GM18870 (cell line): ENCODE data around the gene C5AR1.
A peak's percentile ranks its signal among the peaks of the same experiment; 100 is the strongest.
"Not testable (repeated sequence)": the region's sequence is repeated elsewhere in the genome, so short reads cannot be mapped to it uniquely, and the experiment has no call there.

ENCODE experiments used
- ATAC-seq: cut with Tn5 transposase; IDR thresholded peaks from one replicate; pipeline ENCODE4 v1.9.1; 2021; ENCODE audit warnings: moderate library complexity; ENCODE audit not compliant: unreplicated experiment

C5AR1 gene

DNA sequence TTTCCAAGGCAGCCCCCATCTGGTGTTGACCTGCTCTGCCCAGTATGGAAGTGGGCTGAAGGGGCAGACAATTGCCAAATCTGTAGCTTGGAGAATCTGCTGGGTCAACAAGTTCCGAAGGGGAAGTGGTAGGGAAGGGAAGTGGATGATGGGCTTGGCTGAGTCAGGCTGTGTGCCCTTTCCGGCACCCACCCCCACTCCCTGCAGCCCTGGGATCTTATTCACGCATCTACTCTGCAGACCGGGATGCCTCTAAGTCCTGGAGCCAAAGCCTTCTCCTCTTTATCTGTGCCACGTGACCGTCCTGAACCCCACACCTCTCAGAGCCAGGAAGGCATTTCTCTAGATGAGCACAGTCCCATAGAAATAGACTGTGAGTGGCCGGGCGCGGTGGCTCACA, 14.8 kb downstream of the C5AR1 start:
- no peak for ATAC-seq

DNA sequence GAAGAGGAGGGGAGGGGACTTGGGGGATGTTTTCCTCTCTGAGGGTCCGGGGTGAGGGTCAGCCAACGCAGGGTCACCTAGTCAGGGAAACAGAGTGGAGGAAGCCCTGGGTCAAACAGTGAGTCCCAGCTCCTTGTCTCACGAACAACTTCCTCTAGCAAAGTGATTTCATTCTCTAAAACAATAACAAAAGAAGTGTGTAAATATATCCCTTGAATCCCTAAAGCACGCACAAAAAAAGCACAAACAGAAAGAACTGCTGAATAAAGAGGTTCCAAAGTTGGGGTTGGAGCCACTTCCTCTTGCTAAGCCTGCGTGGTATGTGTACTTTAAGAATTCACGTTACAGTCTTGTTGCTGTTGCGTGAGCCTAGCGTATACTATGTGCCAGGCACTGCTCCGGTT, 20.8 kb downstream of the C5AR1 start:
- no peak for ATAC-seq

DNA sequence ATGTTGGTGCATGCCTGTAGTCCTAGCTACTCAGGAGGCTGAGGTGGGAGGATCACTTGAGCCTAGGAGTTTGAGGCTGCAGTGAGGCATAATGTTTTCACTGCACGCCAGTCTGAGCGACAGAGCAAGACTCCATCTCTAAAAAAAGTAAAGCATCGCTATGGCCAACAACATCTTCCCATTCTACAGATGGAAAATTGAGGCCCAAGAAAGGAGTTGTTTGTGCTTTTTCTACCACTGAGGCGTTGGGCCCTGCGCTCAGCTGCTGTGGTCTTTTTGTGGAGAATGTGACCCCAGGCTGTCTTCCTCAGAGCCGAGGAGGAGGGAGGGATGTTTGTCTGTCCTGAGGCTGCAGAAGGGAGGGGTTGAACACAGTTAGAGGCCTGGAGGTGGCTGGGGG, 21.8 kb downstream of the C5AR1 start:
- no peak for ATAC-seq

DNA sequence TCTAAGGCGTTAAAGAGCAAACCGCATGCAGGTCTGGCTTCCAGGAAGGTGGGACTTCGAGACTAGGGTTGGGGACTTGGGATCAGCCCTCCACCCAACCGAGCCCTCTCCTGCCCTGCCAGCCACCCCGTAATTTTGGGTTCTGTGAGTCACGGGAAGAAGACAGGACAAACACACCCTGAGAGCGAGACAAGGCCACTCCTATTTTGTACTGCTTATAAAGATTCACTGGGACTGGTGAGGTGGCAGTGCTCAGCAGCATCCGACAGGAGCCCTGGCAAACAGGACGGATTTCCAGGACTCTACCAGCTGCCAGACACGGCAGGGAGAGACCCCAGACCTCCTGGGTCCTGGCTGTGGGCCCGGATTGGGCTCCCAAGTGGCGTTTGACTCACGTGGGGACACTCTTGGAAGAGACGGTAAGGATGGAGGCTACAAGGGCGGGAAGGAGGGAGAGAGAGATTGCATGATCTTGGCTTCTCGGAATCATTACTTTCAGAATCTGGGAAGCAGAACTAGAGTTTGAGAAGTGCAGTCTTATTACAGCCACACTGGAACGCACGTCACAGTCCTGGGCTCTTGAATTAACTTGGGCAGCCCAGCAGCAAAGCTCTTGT, 22.4 kb downstream of the C5AR1 start, which contains the start of gene C5AR2:
C5AR2 (plus strand) TSS at position 245 of the 617 bp plus-strand sequence. CDS start 8,625 bp downstream, outside the sequence.
- ATAC-seq: no peak

DNA sequence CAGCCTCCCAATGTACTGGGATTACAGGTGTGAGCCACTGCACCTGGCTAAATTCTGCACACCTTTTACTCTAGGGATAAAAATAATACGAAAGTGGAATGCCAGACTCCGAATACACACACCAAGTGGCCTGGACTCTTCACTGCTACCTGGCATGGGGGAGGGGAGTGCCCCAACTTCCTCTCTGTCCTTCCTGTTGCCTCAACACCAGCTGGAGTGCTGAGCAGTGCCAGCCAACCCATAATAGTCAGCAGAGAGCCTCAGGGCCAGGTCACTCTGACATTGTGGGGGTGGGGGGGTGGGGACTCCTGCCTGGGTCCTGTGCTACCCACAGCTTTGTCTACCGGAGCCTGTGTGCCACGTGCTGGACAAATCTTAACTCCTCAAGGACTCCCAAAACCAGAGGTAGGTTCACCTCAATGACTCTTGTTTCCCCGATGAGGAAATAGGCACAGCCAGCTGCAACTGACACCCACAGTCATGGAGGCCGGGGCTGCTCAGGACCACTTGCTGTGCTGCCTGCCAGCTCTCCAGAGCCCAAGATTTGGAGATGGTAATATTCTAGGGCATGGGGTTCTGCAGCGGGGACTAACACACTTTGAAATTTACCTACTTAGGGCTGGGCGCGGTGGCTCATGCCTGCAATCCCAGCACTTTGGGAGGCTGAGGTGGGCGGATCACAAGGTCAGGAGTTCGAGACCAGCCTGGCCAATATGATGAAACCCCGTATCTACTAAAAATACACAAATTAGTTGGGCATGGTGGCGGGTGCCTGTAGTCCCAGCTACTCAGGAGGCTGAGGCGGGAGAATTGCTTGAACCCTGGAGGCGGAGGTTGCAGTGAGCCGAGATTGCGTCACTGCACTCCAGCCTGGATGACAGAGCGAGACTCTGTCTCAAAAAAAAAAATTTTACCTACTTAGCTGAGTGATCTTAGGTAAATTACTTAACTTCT, 27.4 kb downstream of the C5AR1 start:
- not testable (repeated sequence) for ATAC-seq

DNA sequence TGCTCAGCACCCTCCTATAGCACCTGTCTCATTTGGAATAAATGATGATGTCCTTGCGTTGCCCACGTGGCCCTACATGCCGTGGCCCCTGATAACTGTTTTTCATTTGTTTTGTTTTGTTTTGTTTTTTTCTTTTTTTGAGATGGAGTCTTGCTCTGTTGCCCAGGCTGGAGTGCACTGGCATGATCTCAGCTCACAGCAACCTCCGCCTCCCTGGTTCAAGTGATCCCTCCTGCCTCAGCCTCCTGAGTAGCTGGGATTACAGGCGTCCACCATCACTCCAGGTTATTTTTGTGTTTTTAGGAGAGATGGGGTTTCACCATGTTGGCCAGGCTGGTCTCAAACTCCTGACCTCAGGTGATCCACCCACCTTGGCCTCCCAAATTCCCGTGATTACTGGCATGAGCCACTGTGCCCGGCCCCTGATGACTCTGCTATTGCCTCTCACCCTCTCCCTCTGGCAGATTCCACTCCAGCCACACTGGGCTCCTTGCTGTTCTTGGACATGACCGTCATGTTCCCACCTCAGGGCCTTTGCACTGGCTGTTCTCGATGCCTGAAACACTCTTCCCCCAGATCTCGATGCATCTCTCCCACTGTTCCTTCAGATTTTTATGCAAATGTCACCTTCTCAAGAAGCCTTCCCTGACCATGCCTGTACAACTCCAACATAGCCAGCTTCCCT, 29.7 kb downstream of the C5AR1 start:
- ATAC-seq: no peak

DNA sequence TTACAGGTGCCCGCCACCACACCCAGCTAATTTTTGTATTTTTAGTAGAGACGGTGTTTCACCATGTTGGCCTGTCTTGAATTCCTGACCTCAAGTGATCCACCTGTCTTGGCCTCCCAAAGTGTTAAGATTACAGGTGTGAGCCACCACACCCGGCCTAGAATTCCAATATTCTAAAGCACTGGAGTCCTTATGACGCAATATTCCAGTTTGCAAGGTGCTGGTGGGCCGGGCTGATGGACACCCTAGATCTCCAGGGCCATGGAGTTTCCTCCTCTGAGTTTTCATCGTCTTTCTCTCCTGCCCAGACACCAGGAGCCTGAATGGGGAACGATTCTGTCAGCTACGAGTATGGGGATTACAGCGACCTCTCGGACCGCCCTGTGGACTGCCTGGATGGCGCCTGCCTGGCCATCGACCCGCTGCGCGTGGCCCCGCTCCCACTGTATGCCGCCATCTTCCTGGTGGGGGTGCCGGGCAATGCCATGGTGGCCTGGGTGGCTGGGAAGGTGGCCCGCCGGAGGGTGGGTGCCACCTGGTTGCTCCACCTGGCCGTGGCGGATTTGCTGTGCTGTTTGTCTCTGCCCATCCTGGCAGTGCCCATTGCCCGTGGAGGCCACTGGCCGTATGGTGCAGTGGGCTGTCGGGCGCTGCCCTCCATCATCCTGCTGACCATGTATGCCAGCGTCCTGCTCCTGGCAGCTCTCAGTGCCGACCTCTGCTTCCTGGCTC, 31.0 kb downstream of the C5AR1 start:
- no peak for ATAC-seq

DNA sequence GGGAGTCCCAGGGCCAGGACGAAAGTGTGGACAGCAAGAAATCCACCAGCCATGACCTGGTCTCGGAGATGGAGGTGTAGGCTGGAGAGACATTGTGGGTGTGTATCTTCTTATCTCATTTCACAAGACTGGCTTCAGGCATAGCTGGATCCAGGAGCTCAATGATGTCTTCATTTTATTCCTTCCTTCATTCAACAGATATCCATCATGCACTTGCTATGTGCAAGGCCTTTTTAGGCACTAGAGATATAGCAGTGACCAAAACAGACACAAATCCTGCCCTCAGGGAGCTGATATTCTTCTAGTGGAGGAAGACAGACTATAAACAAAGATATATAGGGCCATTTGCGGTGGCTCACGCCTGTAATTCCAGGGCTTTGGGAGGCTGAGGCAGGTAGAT, 32.1 kb downstream of the C5AR1 start:
- ATAC-seq: no peak

DNA sequence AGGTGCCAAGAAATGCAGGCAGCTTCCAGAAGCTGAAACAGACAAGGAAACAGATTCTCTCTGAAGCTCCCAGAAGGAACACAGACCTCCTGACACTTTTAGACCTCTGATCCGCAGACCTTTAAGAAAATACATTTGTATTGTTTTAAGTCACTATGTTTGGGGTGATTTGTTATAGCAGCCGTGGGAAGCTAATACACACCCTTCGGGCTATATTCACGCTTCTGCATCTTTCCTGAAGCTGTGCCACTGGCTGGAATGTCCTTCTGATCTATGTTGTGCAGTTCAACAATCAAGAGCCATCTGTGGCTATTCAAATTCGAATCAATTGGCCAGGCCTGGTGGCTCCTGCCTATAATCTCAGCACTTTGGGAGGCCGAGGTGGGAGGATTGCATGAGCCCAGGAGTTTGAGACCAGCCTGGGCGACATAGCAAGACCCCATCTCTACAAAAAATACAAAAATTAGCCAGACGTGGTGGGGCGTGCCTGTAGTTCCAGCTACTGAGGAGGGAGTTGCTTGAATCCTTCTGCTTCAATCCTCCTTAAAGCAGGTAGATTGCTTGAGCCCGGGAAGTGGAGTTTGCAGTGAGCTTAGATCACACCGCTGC, 33.6 kb downstream of the C5AR1 start:
- no peak for ATAC-seq

DNA sequence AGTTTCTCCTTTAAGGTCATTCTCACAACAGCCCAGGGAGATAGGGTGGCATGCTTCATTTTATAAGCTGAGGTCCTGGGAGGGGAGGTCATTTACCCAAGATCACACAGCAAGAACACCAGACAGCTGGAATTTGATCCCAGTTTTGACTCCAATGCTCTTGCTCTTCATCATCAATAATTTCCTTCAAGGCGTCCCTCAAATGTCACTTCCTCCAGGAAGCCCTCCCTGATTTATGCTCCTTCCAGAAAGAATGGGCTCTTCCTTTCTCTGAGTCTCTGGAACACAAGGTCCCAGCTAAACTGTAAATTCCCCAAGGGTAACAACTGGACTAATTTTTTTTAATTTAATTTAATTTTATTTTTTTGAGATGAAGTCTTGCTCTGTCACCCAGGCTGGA, 34.8 kb downstream of the C5AR1 start:
- no peak for ATAC-seq

DNA sequence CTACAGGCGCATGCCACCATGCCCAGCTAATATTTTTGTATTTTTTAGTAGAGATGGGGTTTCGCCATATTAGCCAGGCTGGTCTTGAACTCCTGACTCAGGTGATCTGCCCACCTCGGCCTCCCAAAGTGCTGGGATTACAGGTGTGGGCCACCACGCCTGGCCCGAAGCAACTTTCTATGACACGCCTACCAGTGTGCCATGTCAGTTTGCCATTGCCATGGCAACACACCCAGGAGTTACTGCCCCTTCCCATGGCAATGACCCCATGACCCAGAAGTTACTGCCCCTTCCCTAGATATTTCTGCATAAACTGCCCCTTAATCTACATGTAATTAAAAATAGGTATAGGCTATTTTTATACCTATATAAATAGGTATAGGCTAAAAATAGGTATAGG, 36.4 kb downstream of the C5AR1 start:
- not testable (repeated sequence) for ATAC-seq

DNA sequence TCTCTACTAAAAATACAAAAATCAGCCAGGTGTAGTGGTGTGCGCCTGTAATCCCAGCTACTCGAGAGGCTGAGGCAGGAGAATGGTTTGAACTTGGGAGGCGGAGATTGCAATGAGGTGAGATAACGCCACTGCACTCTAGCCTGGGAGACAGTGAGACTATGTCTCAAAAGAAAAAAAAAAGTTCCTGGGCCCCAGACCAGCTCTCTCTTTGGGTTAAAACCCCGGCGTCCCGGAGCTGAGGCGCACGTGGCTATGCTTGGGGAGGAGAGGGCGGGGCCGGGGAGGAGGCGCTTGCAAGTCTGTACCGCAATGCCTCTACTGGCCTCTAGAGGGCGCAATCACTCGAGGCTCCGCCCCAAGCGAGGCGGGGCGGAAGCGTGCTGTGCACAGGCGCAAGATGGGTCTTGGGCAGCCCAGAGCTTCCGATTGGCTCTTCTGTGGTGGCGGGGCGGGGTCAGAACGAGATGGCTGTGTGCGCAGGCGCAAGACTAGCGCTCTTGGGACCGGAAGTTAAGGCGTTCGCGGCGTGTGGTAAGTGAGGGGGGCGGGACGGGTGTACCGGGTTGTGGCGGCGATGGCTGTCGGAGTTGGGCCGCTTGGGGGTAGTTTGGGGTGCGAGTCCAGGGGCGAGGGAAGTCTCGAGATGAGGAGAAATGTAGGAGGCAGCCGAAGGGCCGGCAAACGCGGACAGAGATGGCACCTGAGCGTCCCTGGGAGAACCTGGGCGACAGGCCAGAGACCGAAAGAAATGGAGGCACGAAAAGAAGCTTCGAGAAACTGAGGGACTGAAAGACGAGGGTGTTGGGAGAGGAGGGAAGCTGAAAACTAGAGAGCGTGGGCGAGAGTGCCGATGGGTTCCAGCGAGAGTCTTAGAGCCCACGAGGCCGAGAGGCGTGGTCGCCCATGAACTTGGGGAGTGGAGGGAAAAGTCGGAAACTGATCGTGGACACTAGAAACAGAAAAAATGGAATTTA, 39.4 kb downstream of the C5AR1 start, which contains the start of gene DHX34:
DHX34 (plus strand) TSS at position 497 of the 977 bp plus-strand sequence. CDS start 3,716 bp downstream, outside the sequence.
- ATAC-seq: peak; percentile 89

DNA sequence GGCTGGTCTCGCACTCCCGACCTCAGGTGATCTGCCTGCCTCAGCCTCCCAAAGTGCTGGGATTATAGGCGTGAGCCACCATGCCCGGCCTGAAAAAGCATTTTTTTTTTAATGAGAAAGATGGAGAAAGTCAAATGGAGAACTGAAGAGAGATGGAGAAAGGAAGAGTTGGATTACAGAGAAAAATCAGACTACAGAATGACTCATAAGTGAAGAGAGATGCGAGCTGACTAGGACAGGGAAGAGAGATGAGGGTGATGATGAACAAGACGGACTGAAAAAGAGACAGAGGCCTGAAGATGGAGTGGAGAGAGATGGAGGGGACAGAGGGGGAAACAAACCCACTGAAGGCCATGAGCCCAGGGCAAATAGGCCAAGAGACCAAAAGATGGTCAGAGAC, 41.0 kb downstream of the C5AR1 start:
- no peak for ATAC-seq

DNA sequence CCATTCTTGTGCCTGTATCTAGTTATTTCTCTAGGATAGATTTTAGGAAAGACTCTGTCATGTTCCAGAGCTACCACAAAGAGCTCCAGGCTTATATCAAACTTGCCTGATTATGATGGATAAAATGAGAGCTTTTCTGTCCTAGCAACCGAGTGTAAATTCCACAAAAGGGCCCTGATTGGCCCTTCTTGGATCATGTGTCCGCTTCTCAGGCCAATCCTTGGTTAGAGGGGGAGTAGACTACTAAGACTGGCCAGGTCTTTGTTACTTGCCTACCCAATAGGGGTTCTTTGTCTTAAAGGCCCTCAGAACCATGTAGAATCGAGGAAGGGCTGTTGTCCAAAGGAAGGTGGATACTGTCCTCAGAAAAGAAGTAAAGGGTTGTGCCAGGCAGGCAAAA, 41.9 kb downstream of the C5AR1 start:
- no peak for ATAC-seq

DNA sequence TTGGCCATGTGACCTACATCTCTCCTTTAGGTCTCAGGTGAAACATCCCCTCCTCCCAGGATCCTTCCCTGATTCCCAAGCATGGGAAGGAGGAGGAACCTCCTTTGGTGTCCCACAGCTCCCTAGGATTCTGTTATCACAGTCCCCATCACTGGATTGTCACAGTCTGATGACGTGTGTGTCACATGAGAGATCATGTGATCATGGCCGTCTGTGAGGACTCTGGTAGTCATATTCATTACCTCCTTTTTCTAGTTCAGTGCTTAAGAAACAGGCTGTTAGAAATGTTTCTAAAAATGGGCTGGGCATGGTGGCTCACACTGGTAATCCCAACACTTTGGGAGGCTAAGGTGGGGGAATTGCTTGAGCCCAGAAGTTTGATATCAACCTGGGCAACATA, 42.4 kb downstream of the C5AR1 start:
- no peak for ATAC-seq

DNA sequence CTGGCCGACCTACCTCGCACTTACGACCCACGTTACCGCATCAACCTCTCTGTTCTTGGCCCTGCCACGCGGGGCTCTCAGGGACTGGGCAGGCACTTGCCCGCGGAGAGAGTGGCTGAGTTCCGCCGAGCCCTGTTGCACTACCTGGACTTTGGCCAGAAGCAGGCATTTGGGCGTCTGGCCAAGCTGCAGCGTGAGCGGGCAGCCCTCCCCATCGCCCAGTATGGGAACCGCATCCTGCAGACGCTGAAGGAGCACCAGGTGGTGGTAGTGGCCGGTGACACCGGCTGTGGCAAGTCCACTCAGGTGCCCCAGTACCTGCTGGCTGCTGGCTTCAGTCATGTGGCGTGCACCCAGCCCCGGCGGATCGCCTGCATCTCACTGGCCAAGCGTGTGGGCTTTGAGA, 43.6 kb downstream of the C5AR1 start:
- no peak for ATAC-seq

DNA sequence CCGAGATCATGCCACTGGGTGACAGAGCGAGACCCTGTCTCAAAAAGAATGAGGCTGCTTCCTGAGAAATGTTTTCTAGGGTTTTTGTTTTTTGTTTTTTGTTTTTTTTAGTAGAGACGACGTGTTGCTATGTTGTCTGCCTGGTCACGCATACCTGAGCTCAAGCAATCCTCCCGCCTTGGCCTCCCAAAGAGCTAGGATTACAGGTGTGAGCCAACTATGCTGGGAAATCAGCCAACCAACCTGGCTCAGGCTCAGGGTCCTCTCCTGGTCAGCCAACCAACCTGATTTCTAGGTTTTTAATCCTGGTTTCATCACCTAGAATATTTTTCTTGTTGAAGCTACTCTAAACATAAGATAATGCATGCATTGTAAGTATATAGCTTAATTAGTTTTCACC, 47.2 kb downstream of the C5AR1 start:
- no peak for ATAC-seq

DNA sequence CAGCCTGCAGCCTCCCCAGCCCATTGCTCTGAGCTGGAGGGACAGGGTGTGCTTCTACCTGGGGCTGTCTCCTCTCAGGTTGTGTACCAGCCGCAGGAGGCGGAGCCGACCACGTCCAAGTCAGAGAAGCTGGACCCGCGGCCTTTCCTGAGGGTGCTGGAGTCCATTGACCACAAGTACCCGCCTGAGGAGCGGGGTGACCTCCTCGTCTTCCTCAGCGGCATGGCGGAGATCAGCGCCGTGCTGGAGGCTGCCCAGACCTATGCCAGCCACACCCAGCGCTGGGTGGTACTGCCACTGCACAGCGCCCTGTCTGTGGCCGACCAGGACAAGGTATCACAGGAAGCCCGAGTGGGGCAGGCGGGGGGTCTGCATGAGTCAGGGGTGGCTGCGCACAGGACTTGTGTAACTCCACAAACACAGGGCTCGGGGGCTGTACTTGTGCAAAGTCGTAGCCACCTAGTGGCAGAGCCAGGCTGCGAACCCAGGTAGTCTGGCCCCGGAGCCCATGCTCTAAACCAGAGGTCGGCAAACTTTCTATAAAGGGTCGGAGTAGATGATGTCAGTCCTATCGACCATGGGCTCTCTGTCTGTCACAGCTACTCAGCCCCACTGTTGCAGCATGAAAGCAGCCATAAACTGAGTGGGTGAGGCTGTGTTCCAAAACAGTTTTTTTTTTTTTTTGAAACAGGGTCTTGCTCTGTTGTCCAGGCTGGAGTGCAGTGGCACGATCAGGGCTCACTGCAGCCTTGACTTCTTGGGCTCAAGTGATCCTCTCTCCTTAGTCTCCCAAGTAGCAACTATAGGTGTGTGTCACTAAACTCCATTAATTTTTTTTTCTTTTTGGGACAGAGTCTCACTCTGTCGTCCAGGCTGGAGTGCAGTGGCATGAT, 48.4 kb downstream of the C5AR1 start:
- no peak for ATAC-seq
